ENCODE results near the gene SLC25A29. TPM values are rescaled to one million over a fixed set of nuclear protein-coding genes. Genes with fewer than 3 reads are reported as not detected.

SLC25A29 gene
- total and polyA plus RNA-seq, 7 donors, result 3.0 to 40.4 (median 26.7) TPM

- Histone ChIP-seq H3K9me3 (no peaks in the 10 kb centered on the region), H3K27ac (no peak overlapping the region), H3K4me3 (no peak overlapping the region), H3K36me3 (peaks cover 0 to 15% (median 0%) of the 10 kb centered on the region in 4 donors), H3K27me3 (no peaks in the 10 kb centered on the region), H3K4me1 (peaks cover 0 to 42% (median 21%) of the 10 kb centered on the region in 4 donors)
- 55 to 83% methylated on average over 7 of the region's 7 CpGs for WGBS, 2 donors
- intact Hi-C loops (cut with DNase I), result no loop called here
- no peak for DNase-seq
- TF ChIP-seq POLR2A (IDR thresholded peaks at IDR 0.05), result no peak
- no peak for TF ChIP-seq CTCF (IDR thresholded peaks at IDR 0.05)
- TF ChIP-seq EP300 (IDR thresholded peaks at IDR 0.05), result no peak
- no peak for TF ChIP-seq POLR2AphosphoS5 (IDR thresholded peaks at IDR 0.05)
These were observed 31.0 kb downstream of the SLC25A29 start for GRCh38 chr14:100275214-100275613.

- WGBS, 2 donors, result 96 to 100% methylated on average over 4 of the region's 4 CpGs
- H3K4me1 ChIP-seq, result peaks cover 0 to 42% (median 22%) of the 10 kb centered on the region in 4 donors
These were observed 32.0 kb downstream of the SLC25A29 start for GRCh38 chr14:100274250-100274649.

GRCh38 chr14:100271247-100271939 lies 34.9 kb downstream of the SLC25A29 start:
- intact Hi-C loops (cut with DNase I), result no loop called here
- Histone ChIP-seq H3K27me3 (no peaks in the 10 kb centered on the region), H3K4me1 (peaks cover 0 to 51% (median 29%) of the 10 kb centered on the region in 4 donors), H3K36me3 (peaks cover 0 to 8% (median 0%) of the 10 kb centered on the region in 4 donors), H3K27ac (no peak overlapping the region), H3K4me3 (no peak overlapping the region), H3K9me3 (no peaks in the 10 kb centered on the region)
- no peak for DNase-seq
- TF ChIP-seq POLR2A (IDR thresholded peaks at IDR 0.05) (no peak), CTCF (IDR thresholded peaks at IDR 0.05) (peak in 1 of 4 experiments; percentile 20)
- 28 to 74% methylated on average over 10 of the region's 10 CpGs for WGBS, 2 donors

More at GRCh38 chr14:100274250-100274649, 32.0 kb downstream of the SLC25A29 start:
- H3K27me3 ChIP-seq, result no peaks in the 10 kb centered on the region
- DNase-seq, result no peak
- H3K36me3 ChIP-seq, result peaks cover 0 to 15% (median 0%) of the 10 kb centered on the region in 4 donors
- H3K9me3 ChIP-seq, result no peaks in the 10 kb centered on the region
- no peak overlapping the region for H3K4me3 ChIP-seq
- H3K27ac ChIP-seq, result no peak overlapping the region
- TF ChIP-seq POLR2AphosphoS5 (IDR thresholded peaks at IDR 0.05) (no peak), CTCF (IDR thresholded peaks at IDR 0.05) (no peak), POLR2A (IDR thresholded peaks at IDR 0.05) (no peak), EP300 (IDR thresholded peaks at IDR 0.05) (no peak)
- intact Hi-C loops (cut with DNase I), result no loop called here

GRCh38 chr14:100268591-100269207 lies 37.5 kb downstream of the SLC25A29 start:
- H3K27me3 ChIP-seq, result no peaks in the 10 kb centered on the region
- no peak for DNase-seq
- peaks cover 0 to 32% (median 9%) of the 10 kb centered on the region in 4 donors for H3K36me3 ChIP-seq
- H3K4me3 ChIP-seq, result no peak overlapping the region
- intact Hi-C loops (cut with DNase I), result no loop called here
- no peak overlapping the region for H3K27ac ChIP-seq
- no peaks in the 10 kb centered on the region for H3K9me3 ChIP-seq
- WGBS, 2 donors, result 20 to 57% methylated on average over 7 of the region's 7 CpGs
- peaks cover 0 to 33% (median 14%) of the 10 kb centered on the region in 4 donors for H3K4me1 ChIP-seq
- no peak for TF ChIP-seq POLR2AphosphoS5 (IDR thresholded peaks at IDR 0.05)
- no peak for TF ChIP-seq CTCF (IDR thresholded peaks at IDR 0.05)
- TF ChIP-seq POLR2A (IDR thresholded peaks at IDR 0.05), result no peak
- no peak for TF ChIP-seq EP300 (IDR thresholded peaks at IDR 0.05)

Measured in sigmoid colon (tissue), 7 donors.